HG03039 (cell line): ENCODE data around the gene PLSCR1.
"Not testable (repeated sequence)": the region's sequence is repeated elsewhere in the genome, so short reads cannot be mapped to it uniquely, and the experiment has no call there.

Experiments
- ATAC-seq: cut with Tn5 transposase; IDR thresholded peaks from one replicate; pipeline ENCODE4 v1.9.1; 2021; ENCODE audit warnings: mild to moderate bottlenecking, moderate library complexity; ENCODE audit not compliant: unreplicated experiment

Gene PLSCR1

GRCh38 chr3:146550743-146551510, 6.5 kb upstream of the PLSCR1 start:
- ATAC-seq: peak; percentile 95

- no peak for ATAC-seq
Observed at GRCh38 chr3:146550070-146550615, 5.7 kb upstream of the PLSCR1 start.

GRCh38 chr3:146547235-146547835, 2.9 kb upstream of the PLSCR1 start:
- ATAC-seq: no peak

GRCh38 chr3:146546366-146546965, 2.1 kb upstream of the PLSCR1 start:
- no peak for ATAC-seq

- ATAC-seq: no peak
Observed at GRCh38 chr3:146544929-146545528, 622 bp upstream of the PLSCR1 start.

GRCh38 chr3:146543461-146544001, 876 bp downstream of the PLSCR1 start:
- peak; percentile 1 for ATAC-seq

GRCh38 chr3:146542978-146543377, 1.4 kb downstream of the PLSCR1 start:
- ATAC-seq: no peak

GRCh38 chr3:146542179-146542578, 2.2 kb downstream of the PLSCR1 start:
- ATAC-seq: no peak

- no peak for ATAC-seq
Observed at GRCh38 chr3:146540978-146541377, 3.4 kb downstream of the PLSCR1 start.

- no peak for ATAC-seq
Observed at GRCh38 chr3:146540236-146540635, 4.2 kb downstream of the PLSCR1 start.

GRCh38 chr3:146539315-146539714, 5.1 kb downstream of the PLSCR1 start:
- no peak for ATAC-seq

GRCh38 chr3:146537603-146538002, 6.8 kb downstream of the PLSCR1 start:
- ATAC-seq: no peak

- ATAC-seq: no peak
Observed at GRCh38 chr3:146536681-146537080, 7.7 kb downstream of the PLSCR1 start.

GRCh38 chr3:146532406-146532805, 12.0 kb downstream of the PLSCR1 start:
- ATAC-seq: no peak

GRCh38 chr3:146530609-146531008, 13.8 kb downstream of the PLSCR1 start:
- ATAC-seq: no peak

- ATAC-seq: no peak
Observed at GRCh38 chr3:146529021-146529420, 15.4 kb downstream of the PLSCR1 start.

- no peak for ATAC-seq
Observed at GRCh38 chr3:146524961-146525360, 19.4 kb downstream of the PLSCR1 start.

GRCh38 chr3:146523531-146523930, 20.9 kb downstream of the PLSCR1 start:
- ATAC-seq: no peak

- ATAC-seq: not testable (repeated sequence)
Observed at GRCh38 chr3:146522174-146523158, 21.9 kb downstream of the PLSCR1 start.

- no peak for ATAC-seq
Observed at GRCh38 chr3:146521394-146521793, 23.0 kb downstream of the PLSCR1 start.
